Endothelial cell of umbilical vein (primary cell): ENCODE results near the gene SH2D6. TPM values are rescaled to one million over a fixed set of nuclear protein-coding genes. Genes with fewer than 3 reads are reported as not detected.

Source experiments
- BruUV-seq: library from RNA; stranded (reverse); fragments of 400-500 nt; replicated peaks from 2 replicates; lab custom pipeline; 2021; lab: Mats Ljungman, UMichigan
- CTCF ChIA-PET: fragments of 300-600, 350-600 bp; sonication (Branson Sonifier 250); formaldehyde crosslinking; loops from one replicate; lab custom pipeline; 2021; ENCODE audit warnings: antibody characterized with exemption, inconsistent platforms; lab: Charles Lee
- POLR2A ChIA-PET: fragments of 300-600, 350-600 bp; sonication (Branson Sonifier 250); formaldehyde crosslinking; loops from one replicate; lab custom pipeline; 2021; ENCODE audit warnings: antibody characterized with exemption, inconsistent platforms; lab: Charles Lee
- DNase-seq: peaks from one replicate; pipeline ENCODE4 v3.0.0-alpha.2; 2011; ENCODE audit warnings: low read depth, low spot score
- FAIRE-seq: peaks from 2 replicates; lab custom pipeline; 2011; peaks lifted over from hg19 to GRCh38; lab: Jason Lieb, UNC
- H2AFZ ChIP-seq: 2 replicates; pipeline ENCODE4 v1.6.0; 2012; ENCODE audit warnings: low read depth, low read length, control low read depth, inconsistent platforms
- H3K27ac ChIP-seq: 2 replicates; pipeline ENCODE4 v1.5.1; 2011; ENCODE audit warnings: low read depth, mild to moderate bottlenecking, control low read depth, low read length, moderate library complexity; ENCODE audit not compliant: insufficient read depth
- H3K27me3 ChIP-seq, 2 experiments: 2 replicates each; pipeline versions ENCODE4 v1.6.0 to v1.6.1; 2011; ENCODE audit warnings: low read length in 2 of 2, mixed read lengths in 1 of 2; ENCODE audit not compliant: control insufficient read depth in 2 of 2, insufficient read depth in 2 of 2
- H3K36me3 ChIP-seq, 2 experiments: 2 replicates in 1 of 2; 3 replicates in 1 of 2; pipeline ENCODE4 v1.5.1; 2011; ENCODE audit warnings: low read length in 2 of 2, mild to moderate bottlenecking in 1 of 2, moderate library complexity in 1 of 2; ENCODE audit not compliant: control insufficient read depth in 2 of 2, insufficient read depth in 2 of 2; ENCODE audit errors: extremely low read depth in 1 of 2
- H3K4me1 ChIP-seq: 3 replicates; pipeline ENCODE4 v1.5.1; 2011; ENCODE audit warnings: mild to moderate bottlenecking, low read length; ENCODE audit not compliant: control insufficient read depth, insufficient read depth; ENCODE audit errors: extremely low read depth
- H3K4me2 ChIP-seq: 2 replicates; pipeline ENCODE4 v1.6.1; 2011; ENCODE audit warnings: low read length, control low read depth, mixed read lengths; ENCODE audit not compliant: insufficient read depth
- H3K4me3 ChIP-seq, 3 experiments: fragments of 200-600 bp in 1 of 3; sonication (generic), shearing (Covaris generic) in 1 of 3; replicated peaks in 1 of 3; 2 replicates each; pipeline ENCODE4 v1.5.1; 2011 to 2016; ENCODE audit warnings: control low read depth in 3 of 3, low read length in 3 of 3, mild to moderate bottlenecking in 2 of 3, inconsistent platforms in 1 of 3, low read depth in 1 of 3, moderate library complexity in 1 of 3; ENCODE audit not compliant: insufficient read depth in 1 of 3
- H3K79me2 ChIP-seq: 2 replicates; pipeline ENCODE4 v1.6.0; 2012; ENCODE audit warnings: low read length, inconsistent platforms; ENCODE audit not compliant: control insufficient read depth, insufficient read depth
- H3K9ac ChIP-seq: replicated peaks from 2 replicates; pipeline ENCODE3; 2011; ENCODE audit warnings: low read length, control low read depth; ENCODE audit not compliant: insufficient read depth; ENCODE audit errors: extremely low read depth
- H3K9me1 ChIP-seq: replicated peaks from 3 replicates; pipeline ENCODE4 v1.6.0; 2011; ENCODE audit warnings: mild to moderate bottlenecking, low read length; ENCODE audit not compliant: control insufficient read depth, insufficient read depth; ENCODE audit errors: extremely low read depth
- H3K9me3 ChIP-seq: replicated peaks from 2 replicates; pipeline ENCODE4 v1.5.1; 2012; ENCODE audit warnings: low read length, inconsistent platforms; ENCODE audit not compliant: control insufficient read depth, insufficient read depth
- H4K20me1 ChIP-seq: replicated peaks from 2 replicates; pipeline ENCODE3; 2011; ENCODE audit warnings: mild to moderate bottlenecking, low read length; ENCODE audit not compliant: control insufficient read depth, insufficient read depth; ENCODE audit errors: extremely low read depth
- CTCF ChIP-seq, 2 donors: IDR thresholded peaks; 1 replicate in 1 of 2; 2 replicates in 1 of 2; pipeline ENCODE4 v1.5.1; 2011; ENCODE audit warnings: low read length in 2 of 2, mild to moderate bottlenecking in 2 of 2, moderate library complexity in 2 of 2, control low read depth in 1 of 2, inconsistent platforms in 1 of 2, low read depth in 1 of 2; ENCODE audit not compliant: insufficient read depth in 1 of 2; ENCODE audit errors: extremely low read depth in 1 of 2
- EZH2 ChIP-seq: IDR thresholded peaks from 2 replicates; pipeline ENCODE4 v1.6.1; 2012; ENCODE audit warnings: borderline replicate concordance, low read depth, mild to moderate bottlenecking, moderate library complexity, low read length, inconsistent platforms; ENCODE audit not compliant: severe bottlenecking
- FOS ChIP-seq: IDR thresholded peaks from 2 replicates; pipeline ENCODE4 v1.6.1; 2011; ENCODE audit warnings: mild to moderate bottlenecking, low read length, moderate library complexity, borderline replicate concordance; ENCODE audit not compliant: insufficient read depth
- GATA2 ChIP-seq: IDR thresholded peaks from 2 replicates; pipeline ENCODE4 v1.7.0; 2011; ENCODE audit warnings: low read depth, mild to moderate bottlenecking, moderate library complexity, mixed read lengths, low read length; ENCODE audit not compliant: insufficient read length, insufficient read depth
- JUN ChIP-seq: IDR thresholded peaks from 2 replicates; pipeline ENCODE4 v1.6.1; 2011; ENCODE audit warnings: borderline replicate concordance, low read depth; ENCODE audit not compliant: insufficient read length, insufficient read depth
- MYC ChIP-seq: IDR thresholded peaks from one replicate; pipeline ENCODE4 v1.6.1; 2011; ENCODE audit warnings: mild to moderate bottlenecking, low read depth, low read length
- POLR2A ChIP-seq: IDR thresholded peaks from 2 replicates; pipeline ENCODE4 v1.6.1; 2012; ENCODE audit warnings: low read depth, mild to moderate bottlenecking, control low read depth, low read length
- POLR2AphosphoS5 ChIP-seq: IDR thresholded peaks from 2 replicates; pipeline ENCODE4 v1.6.1; 2012; ENCODE audit warnings: low read depth, mild to moderate bottlenecking, control low read depth, low read length, moderate library complexity; ENCODE audit not compliant: insufficient read depth
- dilution Hi-C: fragments of 300-500 bp; cut with MboI; formaldehyde crosslinking; loops from one replicate; pipeline ENCODE4 v1.15.0; 2019; ENCODE audit warnings: low sequenced_read_pairs; ENCODE audit not compliant: extremely low pct_ligation_motif_present
- intact Hi-C: fragments of 100-400 bp; cut with micrococcal nuclease; formaldehyde crosslinking; loops from one replicate; pipeline ENCODE4 v1.10.0; 2022
- polyA plus RNA-seq, 4 experiments: library from polyadenylated mRNA; depleted of rRNA in 3 of 4; stranded (reverse) in 3 of 4; unstranded in 1 of 4; fragments of >200 nt; gene quantifications; 2 replicates each; pipeline versions ENCODE4 v1.2.1 to v1.2.3, GENCODE V29; 2011 to 2012; ENCODE audit warnings: missing spikeins in 1 of 4
- total RNA-seq: library from RNA; stranded (reverse); gene quantifications from 2 replicates; pipeline ENCODE4 v1.2.3, GENCODE V29; 2021
- TF ChIP-seq, protein P1 (sequence below): IDR thresholded peaks from 2 replicates; pipeline ENCODE4 v1.6.1; 2011; ENCODE audit not compliant: insufficient read depth, insufficient read length

SH2D6 gene
- total and polyA plus RNA-seq, 2 donors (not counting 3 experiments of a cell fraction or from before 2014, with no cell fraction given), result 0.53 TPM; not detected in 1

DNA sequence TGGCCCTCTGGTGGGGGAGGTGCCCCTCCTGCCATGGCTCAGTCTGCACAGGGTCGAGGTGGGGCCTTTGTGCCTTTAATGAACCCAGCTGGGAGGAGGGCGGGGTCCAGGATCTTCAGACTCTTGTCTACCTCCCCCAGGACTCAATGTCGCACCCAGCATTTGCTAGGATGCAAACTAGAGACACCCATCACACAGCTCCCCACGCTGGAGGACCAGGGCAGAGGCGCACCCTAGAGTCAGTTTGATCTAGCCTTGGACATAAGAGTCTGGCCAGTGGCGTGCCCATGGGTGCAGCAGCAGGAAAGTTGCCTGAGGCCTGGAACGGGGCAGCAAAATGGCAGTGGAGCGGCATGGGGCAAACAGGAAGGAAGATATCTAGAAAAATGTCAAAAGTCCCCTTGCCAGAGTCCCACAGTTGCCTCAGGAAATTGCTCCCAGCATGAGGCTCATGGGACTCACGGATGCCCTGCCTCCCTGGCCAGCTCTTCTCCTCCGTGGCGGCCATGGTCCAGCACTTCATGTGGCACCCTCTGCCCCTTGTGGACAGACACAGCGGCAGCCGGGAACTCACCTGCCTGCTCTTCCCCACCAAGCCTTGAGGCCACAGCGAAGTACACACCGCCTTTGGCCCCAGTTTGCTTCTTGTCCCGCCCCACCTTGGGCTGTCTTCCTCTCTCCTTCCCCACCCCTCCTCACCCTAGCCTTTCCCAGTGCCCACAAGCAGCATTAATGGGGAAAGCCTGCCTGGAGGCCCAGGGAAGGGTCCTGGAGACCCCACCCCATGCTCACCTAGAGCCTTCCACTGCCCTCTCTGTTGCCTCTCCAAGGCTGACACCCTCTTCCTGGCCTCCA lies 17.7 kb downstream of the SH2D6 start:
- DNase-seq (no peak), FAIRE-seq (no peak)
- ChIA-PET POLR2A (interaction anchor here (3.1 kb wide), 1 partner anchor 103 kb away, joined by 26 read pairs; the partner anchor contains the start of gene MAT2A), CTCF (interaction anchor here (0.9 to 1.5 kb wide), 3 partner anchors 15 to 116 kb away, joined by 3 to 4 read pairs (median 3); no protein-coding TSS in a partner anchor)
- H4K20me1 ChIP-seq, result no peaks in the 10 kb centered on the region
- no peaks in the 10 kb centered on the region for H3K9me1 ChIP-seq
- no peak overlapping the region for H3K4me2 ChIP-seq
- H3K4me3 ChIP-seq, result no peak overlapping the region
- intact Hi-C loops (no loop called here), dilution Hi-C loops (no loop called here)
- TF ChIP-seq MYC (no peak), JUN (no peak), GATA2 (no peak), POLR2A (no peak), POLR2AphosphoS5 (no peak), EZH2 (no peak), CTCF (IDR thresholded peaks at IDR 0.05; ENCODE audit: extremely low read depth in 1 of 2, insufficient read depth in 1 of 2, low read depth in 1 of 2, low read length in 2 of 2) (no peak), FOS (no peak)
- TF ChIP-seq, protein P1, sequence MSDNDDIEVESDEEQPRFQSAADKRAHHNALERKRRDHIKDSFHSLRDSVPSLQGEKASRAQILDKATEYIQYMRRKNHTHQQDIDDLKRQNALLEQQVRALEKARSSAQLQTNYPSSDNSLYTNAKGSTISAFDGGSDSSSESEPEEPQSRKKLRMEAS, result no peak
- H3K9me3 ChIP-seq, result no peaks in the 10 kb centered on the region
- no peaks in the 10 kb centered on the region for H3K27me3 ChIP-seq
- no peak overlapping the region for H3K27ac ChIP-seq
- H2AFZ ChIP-seq, result no peak overlapping the region
- no peaks in the 10 kb centered on the region for H3K36me3 ChIP-seq
- H3K9ac ChIP-seq, result no peak overlapping the region
- no peaks in the 10 kb centered on the region for H3K79me2 ChIP-seq
- no TSS peak for BruUV-seq
- H3K4me1 ChIP-seq, result peaks cover 17% of the 10 kb centered on the region
